Dendritic cell treated with granulocyte-macrophage colony-stimulating factor and Interleukin-4, amounts not matched to agents 40 ng/mL and 50 ng/mL, for 4 days (primary cell): ENCODE data around the gene GRIK4.

Source experiments
- H3K27ac Mint-ChIP-seq: one replicate; pipeline ENCODE4 v1.8.0; 2022; ENCODE audit warnings: mild to moderate bottlenecking, mixed read lengths
- H3K27me3 Mint-ChIP-seq: one replicate; pipeline ENCODE4 v1.8.0; 2022; ENCODE audit warnings: mild to moderate bottlenecking, mixed read lengths
- H3K36me3 Mint-ChIP-seq: one replicate; pipeline ENCODE4 v1.8.0; 2022; ENCODE audit warnings: low read depth, mixed read lengths
- H3K4me1 Mint-ChIP-seq: one replicate; pipeline ENCODE4 v1.8.0; 2022; ENCODE audit warnings: low read depth, mixed read lengths
- H3K4me3 Mint-ChIP-seq: one replicate; pipeline ENCODE4 v1.8.0; 2022; ENCODE audit warnings: mild to moderate bottlenecking, moderate library complexity, mixed read lengths
- H3K9me3 Mint-ChIP-seq: one replicate; pipeline ENCODE4 v1.8.0; 2022; ENCODE audit warnings: mixed read lengths
- intact Hi-C: fragments of 100-400 bp; cut with micrococcal nuclease; formaldehyde crosslinking; loops from one replicate; pipeline ENCODE4 v1.15.0; 2022

GRIK4 gene

GRCh38 chr11:120682332-120682649, 170.7 kb downstream of the GRIK4 start:
- intact Hi-C loops = no loop called here
- Mint-ChIP-seq H3K27ac (no peak overlapping the region), H3K9me3 (no peaks in the 10 kb centered on the region), H3K4me1 (no peaks in the 10 kb centered on the region), H3K27me3 (peaks cover 38% of the 10 kb centered on the region), H3K4me3 (no peak overlapping the region), H3K36me3 (no peaks in the 10 kb centered on the region)

- Mint-ChIP-seq H3K27ac (no peak overlapping the region), H3K4me1 (peaks cover under 1% of the 10 kb centered on the region), H3K9me3 (no peaks in the 10 kb centered on the region), H3K27me3 (peaks cover 43% of the 10 kb centered on the region), H3K4me3 (no peak overlapping the region), H3K36me3 (no peaks in the 10 kb centered on the region)
- intact Hi-C loops = no loop called here
Measured at GRCh38 chr11:120682866-120683265, 171.3 kb downstream of the GRIK4 start.

- Mint-ChIP-seq H3K27ac (no peak overlapping the region), H3K27me3 (peaks cover 60% of the 10 kb centered on the region), H3K36me3 (no peaks in the 10 kb centered on the region), H3K9me3 (no peaks in the 10 kb centered on the region), H3K4me1 (peaks cover 9% of the 10 kb centered on the region), H3K4me3 (no peak overlapping the region)
- intact Hi-C loops = no loop called here
Measured at GRCh38 chr11:120686516-120686915, 175.0 kb downstream of the GRIK4 start.

GRCh38 chr11:120688163-120688562, 176.6 kb downstream of the GRIK4 start:
- Mint-ChIP-seq H3K9me3 (no peaks in the 10 kb centered on the region), H3K27me3 (peaks cover 59% of the 10 kb centered on the region), H3K4me3 (no peak overlapping the region), H3K36me3 (no peaks in the 10 kb centered on the region), H3K4me1 (peaks cover 9% of the 10 kb centered on the region), H3K27ac (no peak overlapping the region)
- intact Hi-C loops = no loop called here

- peaks cover 9% of the 10 kb centered on the region for H3K4me1 Mint-ChIP-seq
- no peaks in the 10 kb centered on the region for H3K36me3 Mint-ChIP-seq
- no peak overlapping the region for H3K4me3 Mint-ChIP-seq
- intact Hi-C loops = no loop called here
- H3K9me3 Mint-ChIP-seq = no peaks in the 10 kb centered on the region
- H3K27me3 Mint-ChIP-seq = peaks cover 53% of the 10 kb centered on the region
- no peak overlapping the region for H3K27ac Mint-ChIP-seq
Measured at GRCh38 chr11:120689596-120690275, 178.2 kb downstream of the GRIK4 start.

GRCh38 chr11:120690406-120690805, 178.9 kb downstream of the GRIK4 start:
- H3K9me3 Mint-ChIP-seq = no peaks in the 10 kb centered on the region
- no peaks in the 10 kb centered on the region for H3K36me3 Mint-ChIP-seq
- intact Hi-C loops = no loop called here
- H3K27ac Mint-ChIP-seq = no peak overlapping the region
- peaks cover 9% of the 10 kb centered on the region for H3K4me1 Mint-ChIP-seq
- no peak overlapping the region for H3K4me3 Mint-ChIP-seq
- H3K27me3 Mint-ChIP-seq = peaks cover 54% of the 10 kb centered on the region

- intact Hi-C loops = no loop called here
- no peak overlapping the region for H3K27ac Mint-ChIP-seq
- H3K36me3 Mint-ChIP-seq = no peaks in the 10 kb centered on the region
- H3K27me3 Mint-ChIP-seq = peaks cover 36% of the 10 kb centered on the region
- no peaks in the 10 kb centered on the region for H3K9me3 Mint-ChIP-seq
- H3K4me1 Mint-ChIP-seq = no peaks in the 10 kb centered on the region
- H3K4me3 Mint-ChIP-seq = no peak overlapping the region
Measured at GRCh38 chr11:120694726-120695125, 183.2 kb downstream of the GRIK4 start.

GRCh38 chr11:120695426-120695825, 183.9 kb downstream of the GRIK4 start:
- Mint-ChIP-seq H3K4me1 (no peaks in the 10 kb centered on the region), H3K27me3 (peaks cover 31% of the 10 kb centered on the region), H3K27ac (no peak overlapping the region), H3K4me3 (no peak overlapping the region), H3K9me3 (no peaks in the 10 kb centered on the region), H3K36me3 (no peaks in the 10 kb centered on the region)
- intact Hi-C loops = no loop called here

- H3K4me3 Mint-ChIP-seq = no peak overlapping the region
- H3K27me3 Mint-ChIP-seq = peaks cover 28% of the 10 kb centered on the region
- H3K9me3 Mint-ChIP-seq = no peaks in the 10 kb centered on the region
- H3K36me3 Mint-ChIP-seq = no peaks in the 10 kb centered on the region
- H3K4me1 Mint-ChIP-seq = no peaks in the 10 kb centered on the region
- H3K27ac Mint-ChIP-seq = no peak overlapping the region
- intact Hi-C loops = no loop called here
Measured at GRCh38 chr11:120695939-120696338, 184.4 kb downstream of the GRIK4 start.

GRCh38 chr11:120696597-120697218, 185.2 kb downstream of the GRIK4 start:
- H3K27me3 Mint-ChIP-seq = peaks cover 25% of the 10 kb centered on the region
- H3K9me3 Mint-ChIP-seq = no peaks in the 10 kb centered on the region
- no peak overlapping the region for H3K27ac Mint-ChIP-seq
- H3K4me1 Mint-ChIP-seq = no peaks in the 10 kb centered on the region
- H3K4me3 Mint-ChIP-seq = no peak overlapping the region
- no peaks in the 10 kb centered on the region for H3K36me3 Mint-ChIP-seq
- intact Hi-C loops = no loop called here

- intact Hi-C loops = no loop called here
- H3K36me3 Mint-ChIP-seq = no peaks in the 10 kb centered on the region
- H3K27me3 Mint-ChIP-seq = peaks cover 15% of the 10 kb centered on the region
- no peak overlapping the region for H3K4me3 Mint-ChIP-seq
- no peaks in the 10 kb centered on the region for H3K4me1 Mint-ChIP-seq
- H3K9me3 Mint-ChIP-seq = no peaks in the 10 kb centered on the region
- H3K27ac Mint-ChIP-seq = no peak overlapping the region
Measured at GRCh38 chr11:120698918-120699317, 187.4 kb downstream of the GRIK4 start.

- no peak overlapping the region for H3K27ac Mint-ChIP-seq
Measured at GRCh38 chr11:120702656-120703055, 191.1 kb downstream of the GRIK4 start.

GRCh38 chr11:120703358-120704152, 192.0 kb downstream of the GRIK4 start:
- Mint-ChIP-seq H3K27me3 (peaks cover 4% of the 10 kb centered on the region), H3K27ac (no peak overlapping the region), H3K9me3 (peaks cover 22% of the 10 kb centered on the region), H3K4me3 (no peak overlapping the region), H3K36me3 (no peaks in the 10 kb centered on the region), H3K4me1 (no peaks in the 10 kb centered on the region)
- intact Hi-C loops = no loop called here

More at GRCh38 chr11:120702656-120703055, 191.1 kb downstream of the GRIK4 start:
- Mint-ChIP-seq H3K4me3 (no peak overlapping the region), H3K36me3 (no peaks in the 10 kb centered on the region), H3K27me3 (peaks cover 6% of the 10 kb centered on the region), H3K4me1 (no peaks in the 10 kb centered on the region), H3K9me3 (peaks cover 18% of the 10 kb centered on the region)
- intact Hi-C loops = no loop called here

- intact Hi-C loops = no loop called here
- H3K4me1 Mint-ChIP-seq = no peaks in the 10 kb centered on the region
- peaks cover 3% of the 10 kb centered on the region for H3K27me3 Mint-ChIP-seq
- H3K27ac Mint-ChIP-seq = no peak overlapping the region
- no peak overlapping the region for H3K4me3 Mint-ChIP-seq
- no peaks in the 10 kb centered on the region for H3K36me3 Mint-ChIP-seq
- H3K9me3 Mint-ChIP-seq = peaks cover 22% of the 10 kb centered on the region
Measured at GRCh38 chr11:120704256-120704750, 192.8 kb downstream of the GRIK4 start.
